Epidermal melanocyte (primary cell): ENCODE results near the gene PGRMC1.
A peak's percentile ranks its signal among the peaks of the same experiment; 100 is the strongest.
"Not testable (repeated sequence)": the region's sequence is repeated elsewhere in the genome, so short reads cannot be mapped to it uniquely, and the experiment has no call there.

Experiments
- DNase-seq: peaks from one replicate; pipeline ENCODE4 v3.0.0; 2011; ENCODE audit warnings: low spot score; ENCODE audit not compliant: insufficient read length

The PGRMC1 gene

GRCh38 chrX:119235872-119236622 lies at the start of gene PGRMC1:
PGRMC1 (plus strand) TSS chrX:119236285; CDS start chrX:119236364, 79 bp downstream.
- peak; percentile 52 for DNase-seq

GRCh38 chrX:119186763-119187162 lies 49.3 kb upstream of the PGRMC1 start:
- DNase-seq = no peak

GRCh38 chrX:119187298-119187697 lies 48.8 kb upstream of the PGRMC1 start:
- no peak for DNase-seq

GRCh38 chrX:119189115-119189514 lies 47.0 kb upstream of the PGRMC1 start:
- no peak for DNase-seq

- no peak for DNase-seq
These were observed 46.5 kb upstream of the PGRMC1 start for GRCh38 chrX:119189595-119189994.

GRCh38 chrX:119190091-119190681 lies 45.9 kb upstream of the PGRMC1 start:
- no peak for DNase-seq

GRCh38 chrX:119190831-119191230 lies 45.3 kb upstream of the PGRMC1 start:
- no peak for DNase-seq

GRCh38 chrX:119194621-119195020 lies 41.5 kb upstream of the PGRMC1 start:
- no peak for DNase-seq

- no peak for DNase-seq
These were observed 34.5 kb upstream of the PGRMC1 start for GRCh38 chrX:119201570-119201969.

GRCh38 chrX:119206203-119206602 lies 29.9 kb upstream of the PGRMC1 start:
- DNase-seq = no peak

GRCh38 chrX:119207483-119207882 lies 28.6 kb upstream of the PGRMC1 start:
- DNase-seq = not testable (repeated sequence)

- no peak for DNase-seq
These were observed 27.6 kb upstream of the PGRMC1 start for GRCh38 chrX:119208401-119209057.

- DNase-seq = not testable (repeated sequence)
These were observed 25.0 kb upstream of the PGRMC1 start for GRCh38 chrX:119210931-119211648.

GRCh38 chrX:119211649-119212014 lies 24.5 kb upstream of the PGRMC1 start:
- no peak for DNase-seq

- no peak for DNase-seq
These were observed 17.9 kb upstream of the PGRMC1 start for GRCh38 chrX:119218198-119218597.

- DNase-seq = no peak
These were observed 13.2 kb upstream of the PGRMC1 start for GRCh38 chrX:119222932-119223331.

- no peak for DNase-seq
These were observed 12.3 kb upstream of the PGRMC1 start for GRCh38 chrX:119223783-119224182.

- DNase-seq = no peak
These were observed 9.6 kb upstream of the PGRMC1 start for GRCh38 chrX:119226446-119226845.

GRCh38 chrX:119228512-119229252 lies 7.4 kb upstream of the PGRMC1 start:
- no peak for DNase-seq

- DNase-seq = no peak
These were observed 6.9 kb upstream of the PGRMC1 start for GRCh38 chrX:119229253-119229615.

GRCh38 chrX:119230850-119231249 lies 5.2 kb upstream of the PGRMC1 start:
- no peak for DNase-seq
